Activated naive CD4-positive, alpha-beta T cell (primary cell): ENCODE data around the gene PPP2R2D.

ENCODE experiments used
- DNase-seq, 4 experiments: peaks; one replicate each; lab custom pipeline; 2025; lab: John Stamatoyannopoulos, UW

PPP2R2D gene

GRCh38 chr10:131998845-131999681 lies 98.3 kb downstream of the PPP2R2D start:
- DNase-seq = no peak

- no peak for DNase-seq
Measured at GRCh38 chr10:132001238-132001972, 100.6 kb downstream of the PPP2R2D start.

GRCh38 chr10:132002004-132002403 lies 101.2 kb downstream of the PPP2R2D start:
- no peak for DNase-seq

- DNase-seq = no peak
Measured at GRCh38 chr10:132003282-132003924, 102.6 kb downstream of the PPP2R2D start.

- no peak for DNase-seq
Measured at GRCh38 chr10:132004052-132004451, 103.2 kb downstream of the PPP2R2D start.

GRCh38 chr10:132005147-132005546 lies 104.3 kb downstream of the PPP2R2D start:
- no peak for DNase-seq

- no peak for DNase-seq
Measured at GRCh38 chr10:132006966-132007365, 106.2 kb downstream of the PPP2R2D start.

- no peak for DNase-seq
Measured at GRCh38 chr10:132007681-132008080, 106.9 kb downstream of the PPP2R2D start.
